HG03432 (cell line): ENCODE data around the gene HS3ST3A1.
"Not testable (repeated sequence)": the region's sequence is repeated elsewhere in the genome, so short reads cannot be mapped to it uniquely, and the experiment has no call there.

Experiments
- ATAC-seq: cut with Tn5 transposase; IDR thresholded peaks from one replicate; pipeline ENCODE4 v1.9.1; 2021; ENCODE audit warnings: mild to moderate bottlenecking, moderate library complexity; ENCODE audit not compliant: unreplicated experiment

The HS3ST3A1 gene

GRCh38 chr17:13576661-13577526 is 24.8 kb downstream of the HS3ST3A1 start:
- no peak for ATAC-seq

GRCh38 chr17:13575922-13576419 is 25.8 kb downstream of the HS3ST3A1 start:
- ATAC-seq: no peak

GRCh38 chr17:13575466-13575865 is 26.3 kb downstream of the HS3ST3A1 start:
- no peak for ATAC-seq

- no peak for ATAC-seq
Measured at GRCh38 chr17:13572581-13572980, 29.1 kb downstream of the HS3ST3A1 start.

GRCh38 chr17:13569398-13570123 is 32.2 kb downstream of the HS3ST3A1 start:
- ATAC-seq: no peak

- ATAC-seq: no peak
Measured at GRCh38 chr17:13568582-13569397, 32.9 kb downstream of the HS3ST3A1 start.

- no peak for ATAC-seq
Measured at GRCh38 chr17:13563866-13564265, 37.9 kb downstream of the HS3ST3A1 start.

GRCh38 chr17:13562271-13562800 is 39.4 kb downstream of the HS3ST3A1 start:
- ATAC-seq: no peak

- no peak for ATAC-seq
Measured at GRCh38 chr17:13561606-13562270, 40.0 kb downstream of the HS3ST3A1 start.

GRCh38 chr17:13560935-13561334 is 40.8 kb downstream of the HS3ST3A1 start:
- ATAC-seq: no peak

- no peak for ATAC-seq
Measured at GRCh38 chr17:13558588-13558987, 43.1 kb downstream of the HS3ST3A1 start.

GRCh38 chr17:13557077-13557476 is 44.7 kb downstream of the HS3ST3A1 start:
- no peak for ATAC-seq

- no peak for ATAC-seq
Measured at GRCh38 chr17:13554231-13554630, 47.5 kb downstream of the HS3ST3A1 start.

- no peak for ATAC-seq
Measured at GRCh38 chr17:13550291-13550690, 51.4 kb downstream of the HS3ST3A1 start.

- not testable (repeated sequence) for ATAC-seq
Measured at GRCh38 chr17:13548576-13548975, 53.2 kb downstream of the HS3ST3A1 start.

GRCh38 chr17:13546851-13547250 is 54.9 kb downstream of the HS3ST3A1 start:
- ATAC-seq: no peak

GRCh38 chr17:13545941-13546340 is 55.8 kb downstream of the HS3ST3A1 start:
- ATAC-seq: no peak

- ATAC-seq: no peak
Measured at GRCh38 chr17:13544765-13545164, 57.0 kb downstream of the HS3ST3A1 start.

- no peak for ATAC-seq
Measured at GRCh38 chr17:13544292-13544691, 57.4 kb downstream of the HS3ST3A1 start.

- no peak for ATAC-seq
Measured at GRCh38 chr17:13542636-13543035, 59.1 kb downstream of the HS3ST3A1 start.
